Endothelial cell of umbilical vein (primary cell): ENCODE results near the gene ADAMTS6.

Source experiments
- CTCF ChIP-seq, 2 donors: IDR thresholded peaks; 1 replicate in 1 of 2; 2 replicates in 1 of 2; pipeline ENCODE4 v1.5.1; 2011; ENCODE audit warnings: low read length in 2 of 2, mild to moderate bottlenecking in 2 of 2, moderate library complexity in 2 of 2, control low read depth in 1 of 2, inconsistent platforms in 1 of 2, low read depth in 1 of 2; ENCODE audit not compliant: insufficient read depth in 1 of 2; ENCODE audit errors: extremely low read depth in 1 of 2
- EZH2 ChIP-seq: IDR thresholded peaks from 2 replicates; pipeline ENCODE4 v1.6.1; 2012; ENCODE audit warnings: borderline replicate concordance, low read depth, mild to moderate bottlenecking, moderate library complexity, low read length, inconsistent platforms; ENCODE audit not compliant: severe bottlenecking
- JUN ChIP-seq: IDR thresholded peaks from 2 replicates; pipeline ENCODE4 v1.6.1; 2011; ENCODE audit warnings: borderline replicate concordance, low read depth; ENCODE audit not compliant: insufficient read length, insufficient read depth
- POLR2A ChIP-seq: IDR thresholded peaks from 2 replicates; pipeline ENCODE4 v1.6.1; 2012; ENCODE audit warnings: low read depth, mild to moderate bottlenecking, control low read depth, low read length
- POLR2AphosphoS5 ChIP-seq: IDR thresholded peaks from 2 replicates; pipeline ENCODE4 v1.6.1; 2012; ENCODE audit warnings: low read depth, mild to moderate bottlenecking, control low read depth, low read length, moderate library complexity; ENCODE audit not compliant: insufficient read depth

GRCh38 chr5:65475895-65476294 lies 5.8 kb downstream of the ADAMTS6 start:
- TF ChIP-seq CTCF (IDR thresholded peaks at IDR 0.05; ENCODE audit: extremely low read depth in 1 of 2, insufficient read depth in 1 of 2, low read depth in 1 of 2, low read length in 2 of 2), result no peak
- no peak for TF ChIP-seq POLR2A
- TF ChIP-seq EZH2, result no peak
- TF ChIP-seq JUN, result no peak
- no peak for TF ChIP-seq POLR2AphosphoS5
